ENCODE measurements around the gene INHA.

GRCh38 chr2:219548990-219549389 is 23.1 kb upstream of the INHA start:
- no peak for TF ChIP-seq SP1 (IDR thresholded peaks at IDR 0.05; ENCODE audit: low read depth)
- TF ChIP-seq CTCF (IDR thresholded peaks at IDR 0.05 in 2 of 3, conservative IDR thresholded peaks at IDR 0.05 in 1 of 3; ENCODE audit: borderline replicate concordance in 1 of 3, insufficient read depth in 1 of 3, low read depth in 2 of 3, low read length in 2 of 3) = no peak
- TF ChIP-seq EZH2phosphoT487 (IDR thresholded peaks at IDR 0.05; ENCODE audit: borderline replicate concordance) = no peak
- TF ChIP-seq EZH2 (IDR thresholded peaks at IDR 0.05) = no peak
- TF ChIP-seq MAX (IDR thresholded peaks at IDR 0.05) = no peak
- TF ChIP-seq POLR2A (IDR thresholded peaks at IDR 0.05; ENCODE audit: borderline replicate concordance, extremely low read depth, insufficient read depth, insufficient read length) = no peak
- no peak for TF ChIP-seq POLR2AphosphoS5 (IDR thresholded peaks at IDR 0.05; ENCODE audit: low read depth, low read length)
- TF ChIP-seq JUND (IDR thresholded peaks at IDR 0.05) = no peak
- no peak for TF ChIP-seq SRF (IDR thresholded peaks at IDR 0.05; ENCODE audit: low read depth)
- TF ChIP-seq CEBPB (IDR thresholded peaks at IDR 0.05; ENCODE audit: low read depth) = no peak
- no peak for TF ChIP-seq REST (IDR thresholded peaks at IDR 0.05; ENCODE audit: low read depth)

All from HCT116 (cell line).